ENCODE results near the gene NGF. TPM values are rescaled to one million over a fixed set of nuclear protein-coding genes. Genes with fewer than 3 reads are reported as not detected.

NGF gene
- total RNA-seq, 1 donor from 2014 or later: 12.9 TPM

GRCh38 chr1:115280064-115280463 lies 58.0 kb downstream of the NGF start:
- H3K36me3 Mint-ChIP-seq (ENCODE audit: low read depth, unreplicated experiment): peaks cover 5% of the 10 kb centered on the region
- H3K27me3 Mint-ChIP-seq (ENCODE audit: low read depth, unreplicated experiment): peaks cover 4% of the 10 kb centered on the region
- Histone ChIP-seq H3K4me3 (ENCODE audit: insufficient read depth, low read depth, low read length) (no peak overlapping the region), H3K9ac (ENCODE audit: low read length) (no peak overlapping the region), H3K27ac (ENCODE audit: low read depth, low read length) (no peak overlapping the region), H3K4me1 (ENCODE audit: insufficient read depth, low read length) (peaks cover 6% of the 10 kb centered on the region), H3K79me2 (ENCODE audit: insufficient read depth, low read length) (no peaks in the 10 kb centered on the region), H3K36me3 (ENCODE audit: insufficient read depth, low read length) (no peaks in the 10 kb centered on the region), H3K27me3 (ENCODE audit: insufficient read depth, low read length) (no peaks in the 10 kb centered on the region), H2AFZ (ENCODE audit: low read depth, low read length) (no peak overlapping the region), H4K20me1 (ENCODE audit: insufficient read depth, low read length) (no peaks in the 10 kb centered on the region), H3K9me3 (ENCODE audit: insufficient read depth, low read depth, low read length) (no peaks in the 10 kb centered on the region), H3K4me2 (ENCODE audit: low read length) (peak overlapping the region; percentile 34)
- H3K4me3 Mint-ChIP-seq (ENCODE audit: unreplicated experiment): no peak overlapping the region
- DNase-seq (ENCODE audit: low read depth) (peak; percentile 80), FAIRE-seq (no peak)
- no peaks in the 10 kb centered on the region for H3K4me1 Mint-ChIP-seq (ENCODE audit: low read depth, unreplicated experiment)
- H3K9me3 Mint-ChIP-seq (ENCODE audit: unreplicated experiment): peaks cover 20% of the 10 kb centered on the region
- TF ChIP-seq CTCF (IDR thresholded peaks at IDR 0.05; ENCODE audit: insufficient read depth, low read depth, low read length) (no peak), EZH2 (IDR thresholded peaks at IDR 0.05; ENCODE audit: insufficient read depth, low read length) (no peak)
- H3K27ac Mint-ChIP-seq (ENCODE audit: unreplicated experiment): no peak overlapping the region

GRCh38 chr1:115278211-115278610 lies 59.8 kb downstream of the NGF start:
- H3K9me3 ChIP-seq (ENCODE audit: insufficient read depth, low read depth, low read length): no peaks in the 10 kb centered on the region
- H2AFZ ChIP-seq (ENCODE audit: low read depth, low read length): no peak overlapping the region
- H3K79me2 ChIP-seq (ENCODE audit: insufficient read depth, low read length): no peaks in the 10 kb centered on the region
- TF ChIP-seq CTCF (IDR thresholded peaks at IDR 0.05; ENCODE audit: insufficient read depth, low read depth, low read length) (no peak), EZH2 (IDR thresholded peaks at IDR 0.05; ENCODE audit: insufficient read depth, low read length) (no peak)
- H3K4me2 ChIP-seq (ENCODE audit: low read length): no peak overlapping the region
- H3K4me3 Mint-ChIP-seq (ENCODE audit: unreplicated experiment): no peak overlapping the region
- H3K27ac Mint-ChIP-seq (ENCODE audit: unreplicated experiment): no peak overlapping the region
- H3K4me1 ChIP-seq (ENCODE audit: insufficient read depth, low read length): peaks cover 6% of the 10 kb centered on the region
- no peak overlapping the region for H3K27ac ChIP-seq (ENCODE audit: low read depth, low read length)
- H3K4me1 Mint-ChIP-seq (ENCODE audit: low read depth, unreplicated experiment): no peaks in the 10 kb centered on the region
- H3K36me3 Mint-ChIP-seq (ENCODE audit: low read depth, unreplicated experiment): no peaks in the 10 kb centered on the region
- H4K20me1 ChIP-seq (ENCODE audit: insufficient read depth, low read length): no peaks in the 10 kb centered on the region
- H3K27me3 ChIP-seq (ENCODE audit: insufficient read depth, low read length): no peaks in the 10 kb centered on the region
- H3K27me3 Mint-ChIP-seq (ENCODE audit: low read depth, unreplicated experiment): peaks cover 6% of the 10 kb centered on the region
- no peak for DNase-seq (ENCODE audit: low read depth)
- no peak for FAIRE-seq
- no peaks in the 10 kb centered on the region for H3K36me3 ChIP-seq (ENCODE audit: insufficient read depth, low read length)
- peaks cover 24% of the 10 kb centered on the region for H3K9me3 Mint-ChIP-seq (ENCODE audit: unreplicated experiment)
- H3K4me3 ChIP-seq (ENCODE audit: insufficient read depth, low read depth, low read length): no peak overlapping the region
- no peak overlapping the region for H3K9ac ChIP-seq (ENCODE audit: low read length)

- Histone ChIP-seq H2AFZ (ENCODE audit: low read depth, low read length) (no peak overlapping the region), H3K27me3 (ENCODE audit: insufficient read depth, low read length) (no peaks in the 10 kb centered on the region), H3K4me3 (ENCODE audit: insufficient read depth, low read depth, low read length) (no peak overlapping the region), H3K79me2 (ENCODE audit: insufficient read depth, low read length) (no peaks in the 10 kb centered on the region), H3K9ac (ENCODE audit: low read length) (no peak overlapping the region), H3K4me1 (ENCODE audit: insufficient read depth, low read length) (peaks cover 6% of the 10 kb centered on the region), H4K20me1 (ENCODE audit: insufficient read depth, low read length) (no peaks in the 10 kb centered on the region), H3K27ac (ENCODE audit: low read depth, low read length) (no peak overlapping the region), H3K4me2 (ENCODE audit: low read length) (no peak overlapping the region), H3K9me3 (ENCODE audit: insufficient read depth, low read depth, low read length) (no peaks in the 10 kb centered on the region), H3K36me3 (ENCODE audit: insufficient read depth, low read length) (no peaks in the 10 kb centered on the region)
- H3K9me3 Mint-ChIP-seq (ENCODE audit: unreplicated experiment): peaks cover 25% of the 10 kb centered on the region
- peak; percentile 9 for FAIRE-seq
- peak; percentile 88 for DNase-seq (ENCODE audit: low read depth)
- no peak overlapping the region for H3K4me3 Mint-ChIP-seq (ENCODE audit: unreplicated experiment)
- no peak for TF ChIP-seq CTCF (IDR thresholded peaks at IDR 0.05; ENCODE audit: insufficient read depth, low read depth, low read length)
- TF ChIP-seq EZH2 (IDR thresholded peaks at IDR 0.05; ENCODE audit: insufficient read depth, low read length): no peak
- no peak overlapping the region for H3K27ac Mint-ChIP-seq (ENCODE audit: unreplicated experiment)
- no peaks in the 10 kb centered on the region for H3K4me1 Mint-ChIP-seq (ENCODE audit: low read depth, unreplicated experiment)
- H3K27me3 Mint-ChIP-seq (ENCODE audit: low read depth, unreplicated experiment): peaks cover 14% of the 10 kb centered on the region
- H3K36me3 Mint-ChIP-seq (ENCODE audit: low read depth, unreplicated experiment): no peaks in the 10 kb centered on the region
These were observed 60.8 kb downstream of the NGF start for GRCh38 chr1:115277276-115277675.
